Esophagus squamous epithelium (tissue), 5 donors: ENCODE data around the gene OPHN1. TPM values are rescaled to one million over a fixed set of nuclear protein-coding genes. Genes with fewer than 3 reads are reported as not detected.
"Not testable (repeated sequence)": the region's sequence is repeated elsewhere in the genome, so short reads cannot be mapped to it uniquely, and the experiment has no call there.

Experiments used
- DNase-seq: peaks from one replicate; lab custom pipeline; 2025; lab: John Stamatoyannopoulos, UW
- H3K27ac ChIP-seq, 4 donors: fragments of 200-600 bp; sonication (generic); one replicate each; pipeline ENCODE4 v1.5.1; 2016 to 2019; ENCODE audit warnings: mild to moderate bottlenecking in 1 of 4
- H3K27me3 ChIP-seq, 4 donors: fragments of 200-600 bp; sonication (generic); 1 replicate in 3 of 4; 2 replicates in 1 of 4; pipeline versions ENCODE4 v1.5.1 to v1.6.0; 2017 to 2021; ENCODE audit warnings: antibody characterized with exemption in 1 of 4
- H3K36me3 ChIP-seq, 3 donors: fragments of 200-600 bp; sonication (generic); one replicate each; pipeline ENCODE4 v1.5.1; 2016 to 2019
- H3K4me1 ChIP-seq, 3 donors: fragments of 200-600 bp; sonication (generic); one replicate each; pipeline ENCODE4 v1.5.1; 2017 to 2019
- H3K4me3 ChIP-seq, 4 donors: fragments of 200-600 bp; sonication (generic); 1 replicate in 3 of 4; 2 replicates in 1 of 4; pipeline ENCODE4 v1.5.1; 2016 to 2019; ENCODE audit warnings: mild to moderate bottlenecking in 2 of 4, moderate library complexity in 1 of 4
- H3K9me3 ChIP-seq, 3 donors: fragments of 200-600 bp; sonication (generic); one replicate each; pipeline ENCODE4 v1.5.1; 2016 to 2019
- CTCF ChIP-seq, 6 experiments: fragments of 450-650 bp in 4 of 6; fragments of 200-600 bp in 2 of 6; sonication (generic) in 2 of 6; IDR thresholded peaks; one replicate each; pipeline ENCODE4 v1.5.1; 2016 to 2019; ENCODE audit warnings: antibody characterized with exemption in 6 of 6, mild to moderate bottlenecking in 4 of 6, moderate library complexity in 4 of 6
- POLR2A ChIP-seq, 4 donors: fragments of 450-650 bp; IDR thresholded peaks; one replicate each; pipeline ENCODE4 v1.6.1; 2017; ENCODE audit warnings: antibody characterized with exemption in 4 of 4, mild to moderate bottlenecking in 4 of 4, moderate library complexity in 3 of 4
- WGBS, 2 donors: methylation state at CpG; one replicate each; pipeline ENCODE4 v1.1.5; 2018; 5-methylcytosine and 5-hydroxymethylcytosine counted together
- intact Hi-C: fragments of 100-400 bp; cut with DNase I; formaldehyde crosslinking; loops from one replicate; pipeline ENCODE4 v1.15.0; 2022
- total RNA-seq, 4 donors: library from RNA; depleted of rRNA; stranded (reverse); fragments of >200 nt; gene quantifications; one replicate each; pipeline ENCODE4 v1.1.0, GENCODE V29; 2016
- donor health status: DM: yes; HTN: yes; CAD: no.

OPHN1 gene
- total RNA-seq, 4 donors from 2014 or later: 2.6 to 6.5 (median 4.4) TPM

- intact Hi-C loops: no loop called here
- peaks cover 0 to 8% (median 0%) of the 10 kb centered on the region in 3 donors for H3K36me3 ChIP-seq
- H3K27ac ChIP-seq: no peak overlapping the region
- no peak overlapping the region for H3K4me3 ChIP-seq
- H3K9me3 ChIP-seq: no peaks in the 10 kb centered on the region
- DNase-seq: no peak
- H3K27me3 ChIP-seq: no peaks in the 10 kb centered on the region
- no peak for TF ChIP-seq POLR2A (IDR thresholded peaks at IDR 0.05)
- TF ChIP-seq CTCF (IDR thresholded peaks at IDR 0.05): no peak
- no peaks in the 10 kb centered on the region for H3K4me1 ChIP-seq
These were observed 355.9 kb downstream of the OPHN1 start for GRCh38 chrX:68077378-68077777.

GRCh38 chrX:68072041-68072440 is 361.3 kb downstream of the OPHN1 start:
- no peak overlapping the region for H3K4me3 ChIP-seq
- TF ChIP-seq CTCF (IDR thresholded peaks at IDR 0.05) (no peak), POLR2A (IDR thresholded peaks at IDR 0.05) (no peak)
- no peaks in the 10 kb centered on the region for H3K9me3 ChIP-seq
- no peak for DNase-seq
- H3K4me1 ChIP-seq: no peaks in the 10 kb centered on the region
- intact Hi-C loops: no loop called here
- H3K27me3 ChIP-seq: no peaks in the 10 kb centered on the region
- H3K36me3 ChIP-seq: peaks cover 0 to 29% (median 4%) of the 10 kb centered on the region in 3 donors
- no peak overlapping the region for H3K27ac ChIP-seq

- DNase-seq, intact Hi-C loops, H3K27ac ChIP-seq, H3K4me3 ChIP-seq, H3K4me1 ChIP-seq, H3K27me3 ChIP-seq, H3K9me3 ChIP-seq: not testable (repeated sequence)
- H3K36me3 ChIP-seq: peaks cover 0 to 29% (median 4%) of the 10 kb centered on the region in 3 donors
- 41 to 88% methylated on average over 2 of the region's 2 CpGs for WGBS, 2 donors
These were observed 363.2 kb downstream of the OPHN1 start for GRCh38 chrX:68070119-68070518.

- WGBS, 2 donors: 66 to 71% methylated on average over 3 to 4 of the region's 4 CpGs
- no peak for DNase-seq
- Histone ChIP-seq H3K9me3 (no peaks in the 10 kb centered on the region), H3K4me1 (peaks cover 0 to 9% (median 0%) of the 10 kb centered on the region in 3 donors), H3K27me3 (no peaks in the 10 kb centered on the region), H3K27ac (no peak overlapping the region), H3K4me3 (no peak overlapping the region), H3K36me3 (peaks cover 0 to 6% (median 0%) of the 10 kb centered on the region in 3 donors)
- intact Hi-C loops: no loop called here
- TF ChIP-seq POLR2A (IDR thresholded peaks at IDR 0.05): no peak
- TF ChIP-seq CTCF (IDR thresholded peaks at IDR 0.05): no peak
These were observed 372.1 kb downstream of the OPHN1 start for GRCh38 chrX:68061206-68061535.

- Histone ChIP-seq H3K4me1 (peaks cover 0 to 9% (median 0%) of the 10 kb centered on the region in 3 donors), H3K9me3 (no peaks in the 10 kb centered on the region), H3K27ac (no peak overlapping the region), H3K36me3 (peaks cover 0 to 6% (median 0%) of the 10 kb centered on the region in 3 donors), H3K27me3 (no peaks in the 10 kb centered on the region), H3K4me3 (no peak overlapping the region)
- TF ChIP-seq CTCF (IDR thresholded peaks at IDR 0.05) (no peak), POLR2A (IDR thresholded peaks at IDR 0.05) (no peak)
- intact Hi-C loops: no loop called here
- DNase-seq: no peak
- WGBS, 2 donors: 47 to 52% methylated on average over 2 of the region's 2 CpGs
These were observed 372.6 kb downstream of the OPHN1 start for GRCh38 chrX:68060506-68061205.
